ENCODE data around the gene TTLL13.

Gene TTLL13

GRCh38 chr15:90249203-90249863 lies at the start of gene TTLL13:
TTLL13 (plus strand) TSS chr15:90249556; CDS start chr15:90250631, 1,075 bp downstream.
- peak within 1 kb of the TSS; percentile 81 for H3K4me3 ChIP-seq (ENCODE audit: low read length)
- H3K27ac ChIP-seq (ENCODE audit: low read depth, low read length): peak within 1 kb of the TSS; percentile 43
- no peaks in the 10 kb centered on the region for H3K4me1 ChIP-seq (ENCODE audit: control insufficient read depth, insufficient read depth, low read length)
- no peaks in the 10 kb centered on the region for H3K36me3 ChIP-seq (ENCODE audit: control insufficient read depth, insufficient read depth, low read length)
- no peaks in the 10 kb centered on the region for H3K27me3 ChIP-seq (ENCODE audit: control insufficient read depth, insufficient read depth, low read length)
- H3K9ac ChIP-seq (ENCODE audit: low read length): no peak within 1 kb of the TSS

- no peaks in the 10 kb centered on the region for H3K36me3 ChIP-seq (ENCODE audit: control insufficient read depth, insufficient read depth, low read length)
- H3K27me3 ChIP-seq (ENCODE audit: control insufficient read depth, insufficient read depth, low read length): no peaks in the 10 kb centered on the region
- H3K4me1 ChIP-seq (ENCODE audit: control insufficient read depth, insufficient read depth, low read length): peaks cover 6% of the 10 kb centered on the region
- H3K4me3 ChIP-seq (ENCODE audit: low read length): peak overlapping the region; percentile 81
- no peak overlapping the region for H3K9ac ChIP-seq (ENCODE audit: low read length)
- H3K27ac ChIP-seq (ENCODE audit: low read depth, low read length): peak overlapping the region; percentile 90
These were observed 48.7 kb upstream of the TTLL13 start for GRCh38 chr15:90200534-90201129.

GRCh38 chr15:90201130-90201943 lies 48.0 kb upstream of the TTLL13 start, which contains the start of gene SEMA4B:
SEMA4B (plus strand) TSS chr15:90201330; CDS start chr15:90201579, 249 bp downstream.
- H3K4me3 ChIP-seq (ENCODE audit: low read length): peak within 1 kb of the TSS; percentile 81
- H3K27me3 ChIP-seq (ENCODE audit: control insufficient read depth, insufficient read depth, low read length): no peaks in the 10 kb centered on the region
- H3K4me1 ChIP-seq (ENCODE audit: control insufficient read depth, insufficient read depth, low read length): peaks cover 6% of the 10 kb centered on the region
- H3K36me3 ChIP-seq (ENCODE audit: control insufficient read depth, insufficient read depth, low read length): peaks cover 6% of the 10 kb centered on the region
- H3K27ac ChIP-seq (ENCODE audit: low read depth, low read length): peak within 1 kb of the TSS; percentile 90
- peak within 1 kb of the TSS; percentile 72 for H3K9ac ChIP-seq (ENCODE audit: low read length)

- peak overlapping the region; percentile 72 for H3K9ac ChIP-seq (ENCODE audit: low read length)
- H3K36me3 ChIP-seq (ENCODE audit: control insufficient read depth, insufficient read depth, low read length): peaks cover 9% of the 10 kb centered on the region
- peak overlapping the region; percentile 81 for H3K4me3 ChIP-seq (ENCODE audit: low read length)
- no peaks in the 10 kb centered on the region for H3K27me3 ChIP-seq (ENCODE audit: control insufficient read depth, insufficient read depth, low read length)
- peak overlapping the region; percentile 90 for H3K27ac ChIP-seq (ENCODE audit: low read depth, low read length)
- H3K4me1 ChIP-seq (ENCODE audit: control insufficient read depth, insufficient read depth, low read length): peaks cover 6% of the 10 kb centered on the region
These were observed 47.4 kb upstream of the TTLL13 start for GRCh38 chr15:90201944-90202375.

GRCh38 chr15:90202929-90203328 lies 46.4 kb upstream of the TTLL13 start:
- H3K27ac ChIP-seq (ENCODE audit: low read depth, low read length): no peak overlapping the region
- H3K4me1 ChIP-seq (ENCODE audit: control insufficient read depth, insufficient read depth, low read length): peaks cover 6% of the 10 kb centered on the region
- H3K36me3 ChIP-seq (ENCODE audit: control insufficient read depth, insufficient read depth, low read length): peaks cover 9% of the 10 kb centered on the region
- H3K9ac ChIP-seq (ENCODE audit: low read length): no peak overlapping the region
- peak overlapping the region; percentile 81 for H3K4me3 ChIP-seq (ENCODE audit: low read length)
- no peaks in the 10 kb centered on the region for H3K27me3 ChIP-seq (ENCODE audit: control insufficient read depth, insufficient read depth, low read length)

GRCh38 chr15:90203473-90203872 lies 45.9 kb upstream of the TTLL13 start:
- Histone ChIP-seq H3K27me3 (ENCODE audit: control insufficient read depth, insufficient read depth, low read length) (no peaks in the 10 kb centered on the region), H3K4me3 (ENCODE audit: low read length) (no peak overlapping the region), H3K4me1 (ENCODE audit: control insufficient read depth, insufficient read depth, low read length) (peaks cover 6% of the 10 kb centered on the region), H3K9ac (ENCODE audit: low read length) (no peak overlapping the region), H3K27ac (ENCODE audit: low read depth, low read length) (peak overlapping the region; percentile 4), H3K36me3 (ENCODE audit: control insufficient read depth, insufficient read depth, low read length) (peaks cover 9% of the 10 kb centered on the region)

- H3K27ac ChIP-seq (ENCODE audit: low read depth, low read length): peak overlapping the region; percentile 4
These were observed 45.4 kb upstream of the TTLL13 start for GRCh38 chr15:90203922-90204321.

GRCh38 chr15:90205050-90205848 lies 44.1 kb upstream of the TTLL13 start:
- Histone ChIP-seq H3K9ac (ENCODE audit: low read length) (no peak overlapping the region), H3K27me3 (ENCODE audit: control insufficient read depth, insufficient read depth, low read length) (no peaks in the 10 kb centered on the region), H3K36me3 (ENCODE audit: control insufficient read depth, insufficient read depth, low read length) (peaks cover 15% of the 10 kb centered on the region), H3K4me3 (ENCODE audit: low read length) (no peak overlapping the region), H3K4me1 (ENCODE audit: control insufficient read depth, insufficient read depth, low read length) (peaks cover 7% of the 10 kb centered on the region), H3K27ac (ENCODE audit: low read depth, low read length) (no peak overlapping the region)

More at GRCh38 chr15:90203922-90204321, 45.4 kb upstream of the TTLL13 start:
- Histone ChIP-seq H3K9ac (ENCODE audit: low read length) (no peak overlapping the region), H3K36me3 (ENCODE audit: control insufficient read depth, insufficient read depth, low read length) (peaks cover 9% of the 10 kb centered on the region), H3K4me1 (ENCODE audit: control insufficient read depth, insufficient read depth, low read length) (peaks cover 6% of the 10 kb centered on the region), H3K27me3 (ENCODE audit: control insufficient read depth, insufficient read depth, low read length) (no peaks in the 10 kb centered on the region), H3K4me3 (ENCODE audit: low read length) (no peak overlapping the region)

GRCh38 chr15:90205886-90206285 lies 43.5 kb upstream of the TTLL13 start:
- Histone ChIP-seq H3K36me3 (ENCODE audit: control insufficient read depth, insufficient read depth, low read length) (peaks cover 18% of the 10 kb centered on the region), H3K27me3 (ENCODE audit: control insufficient read depth, insufficient read depth, low read length) (no peaks in the 10 kb centered on the region), H3K4me3 (ENCODE audit: low read length) (no peak overlapping the region), H3K27ac (ENCODE audit: low read depth, low read length) (no peak overlapping the region), H3K4me1 (ENCODE audit: control insufficient read depth, insufficient read depth, low read length) (peaks cover 10% of the 10 kb centered on the region), H3K9ac (ENCODE audit: low read length) (no peak overlapping the region)

- Histone ChIP-seq H3K27me3 (ENCODE audit: control insufficient read depth, insufficient read depth, low read length) (no peaks in the 10 kb centered on the region), H3K4me1 (ENCODE audit: control insufficient read depth, insufficient read depth, low read length) (peaks cover 19% of the 10 kb centered on the region), H3K27ac (ENCODE audit: low read depth, low read length) (no peak overlapping the region), H3K4me3 (ENCODE audit: low read length) (no peak overlapping the region), H3K36me3 (ENCODE audit: control insufficient read depth, insufficient read depth, low read length) (peaks cover 18% of the 10 kb centered on the region), H3K9ac (ENCODE audit: low read length) (no peak overlapping the region)
These were observed 42.1 kb upstream of the TTLL13 start for GRCh38 chr15:90207252-90207651.

- H3K9ac ChIP-seq (ENCODE audit: low read length): no peak overlapping the region
- no peaks in the 10 kb centered on the region for H3K27me3 ChIP-seq (ENCODE audit: control insufficient read depth, insufficient read depth, low read length)
- H3K4me1 ChIP-seq (ENCODE audit: control insufficient read depth, insufficient read depth, low read length): peaks cover 21% of the 10 kb centered on the region
- peaks cover 21% of the 10 kb centered on the region for H3K36me3 ChIP-seq (ENCODE audit: control insufficient read depth, insufficient read depth, low read length)
- H3K4me3 ChIP-seq (ENCODE audit: low read length): no peak overlapping the region
- H3K27ac ChIP-seq (ENCODE audit: low read depth, low read length): no peak overlapping the region
These were observed 41.0 kb upstream of the TTLL13 start for GRCh38 chr15:90208356-90208755.

GRCh38 chr15:90209591-90209990 lies 39.8 kb upstream of the TTLL13 start:
- Histone ChIP-seq H3K4me3 (ENCODE audit: low read length) (no peak overlapping the region), H3K36me3 (ENCODE audit: control insufficient read depth, insufficient read depth, low read length) (peaks cover 21% of the 10 kb centered on the region), H3K9ac (ENCODE audit: low read length) (no peak overlapping the region), H3K27ac (ENCODE audit: low read depth, low read length) (no peak overlapping the region), H3K4me1 (ENCODE audit: control insufficient read depth, insufficient read depth, low read length) (peaks cover 19% of the 10 kb centered on the region), H3K27me3 (ENCODE audit: control insufficient read depth, insufficient read depth, low read length) (no peaks in the 10 kb centered on the region)

Measured in rectal smooth muscle tissue (tissue), 1 donor.